Loucy (cell line): ENCODE results near the gene CCDC28A.

Experiments
- H2AFZ ChIP-seq: fragments of 200-600 bp; sonication (generic); 2 replicates; pipeline ENCODE4 v1.6.0; 2016; ENCODE audit warnings: antibody characterized with exemption, mild to moderate bottlenecking, low read length, moderate library complexity
- H3F3A ChIP-seq: fragments of 200-600 bp; 2 replicates; pipeline ENCODE4 v1.6.0; 2016; ENCODE audit warnings: antibody characterized with exemption, low read depth, mild to moderate bottlenecking
- H3K27me3 ChIP-seq: fragments of 200-600 bp; sonication (generic); 2 replicates; pipeline ENCODE4 v1.6.1; 2014; ENCODE audit warnings: low read length, mild to moderate bottlenecking; ENCODE audit not compliant: insufficient read depth, poor library complexity, severe bottlenecking
- H3K36me3 ChIP-seq: fragments of 200-600 bp; sonication (generic); 2 replicates; pipeline ENCODE4 v1.6.1; 2016; ENCODE audit warnings: low read length; ENCODE audit not compliant: insufficient read depth
- H3K4me1 ChIP-seq: fragments of 200-600 bp; sonication (generic); 2 replicates; pipeline ENCODE4 v1.5.1; 2014; ENCODE audit warnings: low read length, mild to moderate bottlenecking; ENCODE audit not compliant: insufficient read depth, poor library complexity, severe bottlenecking
- H3K4me2 ChIP-seq: fragments of 200-600 bp; sonication (generic); 2 replicates; pipeline ENCODE4 v1.6.0; 2014; ENCODE audit warnings: antibody characterized with exemption, low read length, low read depth, mild to moderate bottlenecking; ENCODE audit not compliant: poor library complexity, severe bottlenecking
- H3K4me3 ChIP-seq: fragments of 200-600 bp; sonication (generic); 2 replicates; pipeline ENCODE4 v1.5.1; 2014; ENCODE audit warnings: low read length, mild to moderate bottlenecking, mixed read lengths; ENCODE audit not compliant: poor library complexity, severe bottlenecking
- H3K79me2 ChIP-seq: fragments of 200-600 bp; sonication (generic); 2 replicates; pipeline ENCODE4 v1.6.1; 2014; ENCODE audit warnings: low read length; ENCODE audit not compliant: insufficient read depth
- H3K9ac ChIP-seq: fragments of 200-600 bp; sonication (generic); 2 replicates; pipeline ENCODE4 v1.6.0; 2014; ENCODE audit warnings: mild to moderate bottlenecking, low read depth, low read length, moderate library complexity; ENCODE audit not compliant: poor library complexity, severe bottlenecking
- H3K9me2 ChIP-seq: fragments of 200-600 bp; sonication (generic); replicated peaks from 2 replicates; pipeline ENCODE4 v1.6.1; 2016; ENCODE audit warnings: low read depth, low read length, mixed read lengths
- H3K9me3 ChIP-seq: fragments of 200-600 bp; sonication (generic); 2 replicates; pipeline ENCODE4 v1.6.1; 2014; ENCODE audit warnings: mild to moderate bottlenecking, antibody characterized with exemption, low read length, low read depth; ENCODE audit not compliant: insufficient read depth
- H4K20me1 ChIP-seq: fragments of 200-600 bp; sonication (generic); 2 replicates; pipeline ENCODE4 v1.6.0; 2014; ENCODE audit warnings: antibody characterized with exemption, low read length, mild to moderate bottlenecking; ENCODE audit not compliant: insufficient read depth, poor library complexity, severe bottlenecking
- EZH2phosphoT487 ChIP-seq: fragments of 200-600 bp; IDR thresholded peaks from 2 replicates; pipeline ENCODE4 v1.6.1; 2018; ENCODE audit warnings: antibody characterized with exemption, mild to moderate bottlenecking, moderate library complexity, borderline replicate concordance
- TF ChIP-seq, protein P1 (sequence below): fragments of 200-600 bp; sonication (generic); conservative IDR thresholded peaks from 2 replicates; pipeline ENCODE4 v1.5.1; 2014; ENCODE audit warnings: mild to moderate bottlenecking, antibody characterized with exemption, low read length

The CCDC28A gene

DNA sequence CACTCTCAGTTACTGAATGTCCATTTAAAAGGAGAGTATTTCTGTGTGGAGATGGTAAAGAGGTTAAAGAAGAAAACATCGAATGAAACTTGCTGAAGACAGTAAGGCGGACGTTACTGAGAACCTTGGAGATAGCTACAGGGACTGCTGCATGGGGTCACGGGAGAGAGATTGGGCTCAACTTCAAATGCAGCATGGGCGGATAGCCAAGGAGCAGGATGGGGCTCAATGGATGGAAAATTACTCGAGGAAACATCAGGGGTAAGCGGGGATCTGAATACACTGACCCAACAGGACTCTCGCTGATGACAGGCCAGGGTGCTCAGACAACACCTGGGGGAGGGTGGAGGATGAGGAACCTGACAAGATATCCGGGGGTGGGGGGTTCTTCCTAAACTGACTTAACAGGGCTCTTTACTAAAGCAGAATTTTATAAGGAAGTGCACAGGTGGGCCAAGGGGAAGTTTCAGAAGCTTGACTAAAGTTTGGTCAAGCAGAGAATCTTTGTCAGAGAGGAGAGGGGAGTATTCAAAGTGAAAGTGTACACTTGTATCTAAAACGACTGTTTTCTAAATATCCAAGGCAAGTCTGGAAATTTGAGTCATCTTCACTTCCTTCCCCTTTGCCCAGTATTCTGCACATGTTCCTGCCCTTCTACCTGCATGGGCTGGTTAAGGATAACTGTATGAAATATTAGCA is 45.1 kb downstream of the CCDC28A start:
- H3K9ac ChIP-seq = no peak overlapping the region
- no peak overlapping the region for H3K4me3 ChIP-seq
- no peak overlapping the region for H2AFZ ChIP-seq

DNA sequence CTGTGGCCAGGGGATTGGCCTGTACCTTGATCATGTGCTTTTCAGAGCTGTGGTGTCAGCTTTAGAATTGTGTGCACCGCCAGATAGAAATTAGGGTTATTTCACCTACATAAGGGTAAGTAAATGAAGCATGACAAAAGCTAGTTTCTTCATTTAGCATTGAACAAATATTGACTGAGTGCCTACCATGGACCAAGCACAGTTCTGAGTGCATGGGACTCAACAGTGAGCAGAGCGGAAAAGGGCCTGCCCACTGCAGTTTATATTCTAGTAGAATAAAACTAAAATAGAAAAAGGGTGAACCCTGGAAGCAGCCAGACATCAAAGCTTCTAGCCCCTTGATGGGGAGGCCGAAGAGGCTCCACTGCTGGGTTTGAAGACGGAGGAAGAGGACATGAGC is 48.0 kb downstream of the CCDC28A start:
- H3K79me2 ChIP-seq = no peaks in the 10 kb centered on the region
- no peaks in the 10 kb centered on the region for H3K27me3 ChIP-seq
- H3K9me2 ChIP-seq = no peaks in the 10 kb centered on the region
- no peak overlapping the region for H3K9ac ChIP-seq
- H3K4me3 ChIP-seq = no peak overlapping the region
- no peak overlapping the region for H3K4me2 ChIP-seq
- no peaks in the 10 kb centered on the region for H3K9me3 ChIP-seq
- no peaks in the 10 kb centered on the region for H3F3A ChIP-seq
- no peak overlapping the region for H2AFZ ChIP-seq
- H3K4me1 ChIP-seq = peaks cover 7% of the 10 kb centered on the region
- H4K20me1 ChIP-seq = no peaks in the 10 kb centered on the region
- TF ChIP-seq EZH2phosphoT487 = no peak
- TF ChIP-seq, protein P1, sequence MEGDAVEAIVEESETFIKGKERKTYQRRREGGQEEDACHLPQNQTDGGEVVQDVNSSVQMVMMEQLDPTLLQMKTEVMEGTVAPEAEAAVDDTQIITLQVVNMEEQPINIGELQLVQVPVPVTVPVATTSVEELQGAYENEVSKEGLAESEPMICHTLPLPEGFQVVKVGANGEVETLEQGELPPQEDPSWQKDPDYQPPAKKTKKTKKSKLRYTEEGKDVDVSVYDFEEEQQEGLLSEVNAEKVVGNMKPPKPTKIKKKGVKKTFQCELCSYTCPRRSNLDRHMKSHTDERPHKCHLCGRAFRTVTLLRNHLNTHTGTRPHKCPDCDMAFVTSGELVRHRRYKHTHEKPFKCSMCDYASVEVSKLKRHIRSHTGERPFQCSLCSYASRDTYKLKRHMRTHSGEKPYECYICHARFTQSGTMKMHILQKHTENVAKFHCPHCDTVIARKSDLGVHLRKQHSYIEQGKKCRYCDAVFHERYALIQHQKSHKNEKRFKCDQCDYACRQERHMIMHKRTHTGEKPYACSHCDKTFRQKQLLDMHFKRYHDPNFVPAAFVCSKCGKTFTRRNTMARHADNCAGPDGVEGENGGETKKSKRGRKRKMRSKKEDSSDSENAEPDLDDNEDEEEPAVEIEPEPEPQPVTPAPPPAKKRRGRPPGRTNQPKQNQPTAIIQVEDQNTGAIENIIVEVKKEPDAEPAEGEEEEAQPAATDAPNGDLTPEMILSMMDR = no peak
- no peaks in the 10 kb centered on the region for H3K36me3 ChIP-seq

More for the DNA sequence above, 45.1 kb downstream of the CCDC28A start:
- Histone ChIP-seq H3K27me3 (no peaks in the 10 kb centered on the region), H3F3A (no peaks in the 10 kb centered on the region), H3K4me2 (no peak overlapping the region), H4K20me1 (no peaks in the 10 kb centered on the region), H3K36me3 (no peaks in the 10 kb centered on the region), H3K9me3 (no peaks in the 10 kb centered on the region), H3K9me2 (no peaks in the 10 kb centered on the region), H3K4me1 (no peaks in the 10 kb centered on the region), H3K79me2 (no peaks in the 10 kb centered on the region)
- TF ChIP-seq, protein P1 = no peak
- TF ChIP-seq EZH2phosphoT487 = no peak

DNA sequence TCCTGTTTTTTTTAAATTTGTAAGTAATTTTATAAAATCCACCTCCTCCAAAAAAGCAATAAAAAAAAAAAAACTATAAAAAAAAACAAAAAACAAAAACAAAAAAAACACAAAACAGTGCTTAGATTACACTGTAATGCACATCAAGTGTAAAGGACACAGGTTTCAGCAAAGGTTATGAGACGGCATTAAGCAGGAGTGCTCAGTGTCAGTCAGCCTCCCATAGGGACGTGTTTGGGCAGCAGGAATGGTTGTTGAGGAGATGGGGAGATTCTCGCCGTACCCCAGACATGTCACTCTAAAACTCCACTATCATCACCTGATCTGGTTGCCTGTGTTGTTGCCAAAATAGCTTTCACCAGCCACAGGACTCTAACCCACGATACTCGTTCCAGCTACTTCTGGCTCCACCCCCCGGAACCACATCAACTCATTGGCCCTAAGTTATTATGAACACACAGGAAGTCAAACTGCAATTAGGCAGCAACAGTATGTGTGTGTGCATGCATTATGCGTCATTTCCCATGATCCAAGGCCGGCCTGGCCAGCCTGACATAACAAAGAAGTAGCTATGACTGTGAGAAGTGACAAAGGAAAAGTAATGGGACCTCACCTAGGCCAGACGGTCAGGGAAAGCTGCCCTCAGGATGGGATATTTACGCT is 51.0 kb downstream of the CCDC28A start:
- Histone ChIP-seq H3F3A (no peaks in the 10 kb centered on the region), H3K79me2 (no peaks in the 10 kb centered on the region), H3K9ac (no peak overlapping the region), H3K9me2 (no peaks in the 10 kb centered on the region), H3K4me3 (no peak overlapping the region), H3K27me3 (no peaks in the 10 kb centered on the region), H4K20me1 (no peaks in the 10 kb centered on the region), H2AFZ (peak overlapping the region; percentile 87), H3K9me3 (no peaks in the 10 kb centered on the region), H3K36me3 (no peaks in the 10 kb centered on the region), H3K4me2 (peak overlapping the region; percentile 26), H3K4me1 (peaks cover 7% of the 10 kb centered on the region)
- TF ChIP-seq, protein P1 = no peak
- no peak for TF ChIP-seq EZH2phosphoT487
